Activated T-cell treated with anti-CD3 and anti-CD28 coated beads, Interleukin-2, amount 50 U/mL, for 48 hours (primary cell): ENCODE data around the gene RAD54L.
"Not testable (repeated sequence)": the region's sequence is repeated elsewhere in the genome, so short reads cannot be mapped to it uniquely, and the experiment has no call there.

Source experiments
- DNase-seq, 2 experiments: peaks; one replicate each; pipeline ENCODE4 v3.0.0-alpha.2; 2020

The RAD54L gene

GRCh38 chr1:46325285-46326076, 77.9 kb downstream of the RAD54L start:
- not testable (repeated sequence) for DNase-seq
